GM19467 (cell line): ENCODE data around the gene RAB25.

ENCODE experiments used
- ATAC-seq: cut with Tn5 transposase; IDR thresholded peaks from one replicate; pipeline ENCODE4 v1.9.1; 2021; ENCODE audit warnings: mild to moderate bottlenecking, moderate library complexity; ENCODE audit not compliant: unreplicated experiment

RAB25 gene

DNA sequence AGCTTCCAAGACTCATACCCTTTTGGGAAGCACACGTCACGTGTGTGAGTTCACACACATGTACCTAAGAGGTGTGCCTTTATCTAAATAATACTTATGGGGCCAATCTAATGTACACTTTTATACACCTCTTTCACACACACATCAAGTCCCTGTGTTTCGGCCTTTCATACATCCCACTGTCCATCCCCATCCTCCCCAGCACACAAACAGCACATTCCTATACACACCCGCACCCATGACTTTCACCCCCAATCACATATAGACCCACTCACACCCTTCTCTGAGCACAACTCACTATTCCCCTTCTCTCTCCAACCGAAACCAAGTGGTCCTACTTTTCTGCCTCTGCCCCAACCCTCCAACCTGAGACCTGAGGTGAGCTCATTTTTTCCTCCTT is 17.8 kb downstream of the RAB25 start:
- no peak for ATAC-seq

DNA sequence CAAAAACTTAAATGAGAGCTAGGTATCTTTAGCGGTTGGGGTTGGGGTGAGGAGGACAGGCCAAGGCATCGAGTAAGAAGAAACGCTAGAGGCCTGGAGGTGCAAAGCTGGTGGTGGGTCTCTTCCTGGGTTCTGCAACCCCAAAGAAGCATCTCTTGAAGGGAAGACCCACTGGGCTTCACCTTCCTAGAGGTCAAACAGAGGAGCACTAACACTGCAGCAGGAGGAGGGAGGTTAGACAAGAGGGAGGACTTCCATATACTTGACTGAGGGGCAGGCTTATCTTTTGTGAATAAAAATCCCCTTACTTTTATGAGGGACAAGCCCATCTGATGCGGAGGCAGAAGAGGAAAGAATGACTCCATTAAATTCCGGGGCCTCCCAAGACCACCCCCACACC is 18.8 kb downstream of the RAB25 start:
- no peak for ATAC-seq

DNA sequence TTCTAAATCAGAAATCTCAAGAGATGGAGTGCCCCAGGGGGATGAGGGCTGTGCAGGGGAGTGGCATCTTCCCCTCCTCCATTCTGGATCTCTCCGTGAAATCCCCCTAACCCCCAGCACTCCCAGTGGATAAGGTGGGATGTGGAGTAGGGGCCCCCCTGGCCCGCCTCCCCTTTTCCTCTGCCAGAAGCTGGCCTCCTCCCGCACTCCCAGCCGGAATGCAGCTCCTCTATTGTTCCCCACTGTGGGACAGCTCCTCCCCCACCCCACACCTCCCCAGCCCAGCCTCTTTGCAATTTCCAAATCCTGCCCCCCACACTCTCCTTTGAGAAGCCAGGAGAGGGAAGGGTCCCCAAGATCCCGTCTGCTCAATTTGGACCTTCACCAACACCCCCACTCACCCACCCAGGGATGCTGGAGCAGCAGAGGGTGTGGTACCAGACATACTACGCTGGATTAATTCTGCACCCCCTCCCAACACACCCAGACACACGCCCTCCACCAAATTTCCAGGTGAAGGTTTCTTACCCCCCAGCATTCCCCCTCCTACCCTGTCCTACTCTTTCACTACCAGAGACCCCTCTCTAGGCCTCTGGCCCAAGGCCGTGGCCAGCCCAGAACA is 19.4 kb downstream of the RAB25 start:
- no peak for ATAC-seq

DNA sequence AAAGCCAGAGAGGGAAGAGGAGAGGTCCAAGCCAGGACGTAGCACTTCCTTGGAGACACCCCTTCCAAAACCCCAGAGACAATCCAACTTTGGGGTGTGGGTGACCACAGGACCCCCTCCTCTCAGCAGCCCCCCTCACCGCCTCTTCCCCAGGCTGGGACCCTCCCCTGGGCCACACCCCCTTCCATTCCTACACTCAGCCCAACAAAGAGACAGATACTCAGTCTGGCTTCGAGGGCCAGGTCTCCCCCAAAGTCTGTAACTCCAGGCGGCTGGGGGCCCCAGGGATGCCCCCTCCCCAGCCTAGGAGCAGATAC is 19.9 kb downstream of the RAB25 start:
- ATAC-seq = no peak

GRCh38 chr1:156081180-156081916 is 20.4 kb downstream of the RAB25 start:
- ATAC-seq = no peak

- no peak for ATAC-seq
Measured at GRCh38 chr1:156081917-156082308, 21.0 kb downstream of the RAB25 start.

GRCh38 chr1:156082309-156083091 is 21.5 kb downstream of the RAB25 start, which contains the start of gene MEX3A:
MEX3A (minus strand) TSS chr1:156082465; CDS start chr1:156081998, 467 bp downstream.
- ATAC-seq = no peak

DNA sequence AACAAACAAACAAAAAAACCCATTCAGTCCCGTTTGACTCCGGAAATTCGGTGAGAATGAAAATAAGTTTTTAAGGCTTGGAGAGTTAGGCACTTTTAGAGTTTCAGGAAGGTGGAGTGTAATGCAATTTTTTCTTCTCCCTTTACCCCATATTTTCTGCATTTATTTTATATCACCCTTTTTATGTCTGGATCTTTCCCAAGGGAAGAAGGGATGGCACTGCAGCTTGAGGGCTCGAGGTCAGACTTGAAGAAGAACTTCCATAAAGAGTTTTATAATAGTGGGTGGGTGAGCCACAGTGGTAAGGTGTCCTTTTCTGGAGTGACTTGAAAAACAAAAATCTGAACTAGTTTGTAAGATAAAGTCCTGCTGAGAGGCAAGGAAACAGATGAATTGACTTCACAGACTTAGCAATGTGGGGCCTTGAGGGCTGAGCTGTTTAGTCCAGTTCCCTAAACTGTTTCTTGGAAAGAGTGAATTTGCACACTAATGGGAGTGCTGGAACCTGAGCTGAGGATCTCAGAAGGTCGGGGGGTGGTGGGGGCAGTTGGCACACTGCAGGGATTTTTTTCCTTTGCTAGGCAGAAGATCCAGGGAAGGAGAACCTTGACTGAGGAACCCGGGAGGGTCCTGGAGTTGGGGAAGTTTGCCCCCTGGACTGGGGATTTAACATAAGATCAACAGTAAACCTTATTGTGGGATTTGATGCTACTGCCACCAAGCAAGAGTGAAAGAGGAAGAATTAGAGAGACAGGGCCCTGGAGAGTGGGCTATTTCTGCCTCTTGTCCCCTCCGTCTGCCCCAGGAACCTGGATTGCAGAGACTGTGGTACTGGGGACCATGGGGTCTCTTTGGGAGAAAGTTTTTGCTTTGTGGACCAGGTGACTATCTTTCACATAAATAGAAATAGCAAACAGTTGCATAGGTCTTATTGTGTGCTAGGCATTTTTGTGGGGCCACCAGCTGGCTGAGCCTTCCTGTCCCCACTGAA is 23.1 kb downstream of the RAB25 start:
- no peak for ATAC-seq

DNA sequence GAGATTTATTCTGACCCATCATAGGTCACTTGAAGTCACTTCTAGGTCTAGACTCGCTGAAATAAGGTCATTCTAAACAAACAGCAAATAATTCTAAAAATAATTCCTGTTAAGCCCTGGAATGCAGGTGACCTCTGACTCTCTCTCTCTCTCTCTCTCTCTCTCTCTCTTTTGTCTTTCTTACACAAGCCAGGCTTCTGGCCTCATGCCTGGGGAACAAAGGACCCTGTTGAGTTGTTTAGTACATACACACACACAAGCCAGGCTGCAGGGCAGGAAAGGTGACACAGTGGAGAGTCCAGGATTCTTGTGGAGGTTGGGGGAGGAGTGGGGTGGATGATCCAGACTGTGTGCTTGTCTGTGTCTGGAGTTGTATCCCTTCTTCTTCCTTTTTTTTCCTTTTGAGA is 25.3 kb downstream of the RAB25 start:
- ATAC-seq = no peak

GRCh38 chr1:156089704-156090103 is 28.7 kb downstream of the RAB25 start:
- ATAC-seq = no peak

DNA sequence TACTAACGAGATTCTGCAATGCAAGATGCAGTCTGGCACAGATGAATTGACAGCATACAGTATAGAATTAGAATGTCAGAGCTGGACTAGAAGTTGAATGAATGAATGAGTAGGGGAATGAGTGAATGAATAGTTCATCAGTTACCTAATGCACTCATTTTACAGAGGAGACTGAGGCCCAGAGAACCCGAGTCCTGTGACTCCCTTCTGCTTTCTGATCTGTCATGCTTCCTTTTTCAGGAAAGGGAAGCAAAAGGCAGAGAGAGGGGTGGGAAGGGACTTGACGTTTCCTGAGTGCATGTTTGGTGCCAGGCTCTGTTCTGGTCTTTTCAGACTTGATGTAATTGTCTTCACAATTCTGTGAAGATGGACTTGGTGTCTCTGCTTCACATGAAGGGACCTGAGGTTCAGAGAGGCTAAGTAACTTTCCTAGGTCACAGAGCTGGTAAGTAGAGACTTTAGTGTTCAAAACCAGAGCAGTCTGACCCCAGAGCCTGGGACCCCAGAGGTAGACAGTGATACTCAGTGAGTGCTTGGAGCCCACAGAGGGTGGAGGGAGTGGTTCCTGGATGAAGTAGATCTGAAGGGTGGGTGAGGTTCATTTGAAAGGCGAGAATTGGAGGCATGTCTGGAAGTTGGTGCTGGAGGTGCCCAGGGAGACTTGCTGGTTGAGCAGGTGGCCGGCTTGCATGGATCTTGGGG is 29.3 kb downstream of the RAB25 start:
- no peak for ATAC-seq

DNA sequence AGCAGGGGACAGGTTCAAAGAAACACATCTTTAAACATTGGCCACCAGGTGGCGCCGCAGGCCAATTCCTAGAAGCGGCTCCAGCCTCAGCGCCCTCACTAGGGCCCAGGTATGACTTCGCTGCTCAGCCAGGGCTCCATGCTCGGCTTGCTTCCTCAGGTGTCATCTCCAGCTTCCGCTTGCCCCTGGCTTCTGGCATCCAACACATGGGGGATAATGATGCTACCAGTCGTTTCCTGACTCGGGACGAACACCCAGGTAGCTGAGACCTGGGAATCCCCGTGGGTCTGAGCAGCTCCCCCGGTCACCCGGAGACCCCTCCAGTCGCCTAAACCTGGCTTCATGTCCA is 29.9 kb downstream of the RAB25 start:
- no peak for ATAC-seq

GRCh38 chr1:156091610-156092009 is 30.6 kb downstream of the RAB25 start:
- no peak for ATAC-seq

- ATAC-seq = no peak
Measured at GRCh38 chr1:156095906-156096508, 35.0 kb downstream of the RAB25 start.

DNA sequence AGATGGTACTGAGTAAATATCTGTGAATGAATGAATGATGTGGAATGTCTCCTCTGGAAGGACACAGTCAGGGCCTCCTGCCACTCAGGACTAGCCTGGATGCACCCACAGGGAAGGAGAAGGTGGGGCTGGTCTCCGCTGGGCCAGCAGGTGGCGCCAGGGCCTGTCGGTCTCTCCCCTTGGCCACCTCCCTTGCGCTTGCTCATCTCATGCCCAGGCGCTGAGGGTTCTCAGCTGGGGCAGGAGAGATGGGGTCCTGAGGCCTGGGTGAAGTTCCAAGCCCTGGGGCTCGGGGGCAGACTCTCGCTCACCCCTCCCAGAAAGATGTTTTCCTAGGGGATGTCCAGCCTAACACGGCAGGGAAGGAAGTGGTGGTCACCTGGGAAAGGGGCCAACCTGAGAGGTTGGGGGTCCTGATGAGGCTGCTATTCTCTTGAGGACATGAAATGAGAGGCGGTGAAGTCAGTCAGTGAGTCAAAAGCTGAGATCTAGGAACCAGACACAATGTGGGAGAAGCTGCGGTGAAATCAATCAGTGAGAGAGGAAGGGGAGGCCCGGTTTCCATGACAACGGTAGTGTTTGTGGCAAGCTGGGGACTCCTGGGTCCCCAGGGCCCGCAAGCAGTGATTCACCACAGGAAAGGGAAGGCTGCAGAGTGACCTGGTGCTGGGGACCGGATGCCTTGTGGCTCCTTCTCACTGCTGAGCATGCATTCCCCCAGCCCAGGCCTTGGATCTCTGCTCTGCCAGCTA is 35.9 kb downstream of the RAB25 start:
- ATAC-seq = peak; percentile 55

- ATAC-seq = no peak
Measured at GRCh38 chr1:156097499-156098178, 36.7 kb downstream of the RAB25 start.

DNA sequence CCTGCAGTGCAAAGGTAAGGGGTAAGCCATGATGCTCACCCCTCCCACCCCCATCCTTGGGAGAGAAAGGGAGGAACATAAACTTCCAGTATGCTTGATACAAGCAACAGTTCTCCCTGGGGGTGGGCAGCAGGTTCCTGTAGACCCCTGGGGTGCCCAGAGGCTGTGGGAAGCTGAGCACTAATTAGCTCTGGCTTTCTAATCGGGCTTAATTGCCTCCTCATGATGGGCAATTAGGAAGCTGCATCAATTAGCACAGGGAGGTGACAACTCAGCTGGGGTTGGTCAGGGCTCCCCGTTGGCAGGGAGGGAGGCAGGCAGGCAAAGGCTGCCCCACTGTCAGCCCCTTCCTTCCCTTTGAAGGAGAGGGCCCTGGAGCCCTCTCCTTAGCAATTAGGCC is 37.8 kb downstream of the RAB25 start:
- no peak for ATAC-seq

DNA sequence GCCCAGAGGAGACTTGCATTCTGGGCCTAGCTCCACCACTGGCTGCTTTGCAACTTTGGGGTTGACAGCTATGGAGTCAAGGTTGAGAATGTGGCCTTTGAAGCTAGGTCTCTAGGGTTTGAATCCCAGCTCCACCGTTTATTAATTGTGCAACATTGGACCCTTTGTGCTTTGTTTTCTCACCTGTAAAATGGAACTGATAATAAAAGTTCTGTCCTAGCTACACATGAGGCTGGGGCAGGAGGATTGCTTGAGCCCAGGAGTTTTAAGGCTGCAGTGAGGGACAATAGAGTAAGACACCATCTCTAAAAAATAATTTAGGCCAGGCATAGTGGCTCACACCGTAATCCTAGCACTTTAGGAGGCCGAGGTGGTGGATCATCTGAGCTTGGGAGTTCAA is 38.3 kb downstream of the RAB25 start:
- ATAC-seq = no peak
